ENCODE measurements around the gene CDK8. TPM values are rescaled to one million over a fixed set of nuclear protein-coding genes. Genes with fewer than 3 reads are reported as not detected.

CDK8 gene
- total and polyA plus RNA-seq, 2 donors (not counting 3 experiments of a cell fraction or from before 2014, with no cell fraction given) = 12.2 to 13.3 TPM

DNA sequence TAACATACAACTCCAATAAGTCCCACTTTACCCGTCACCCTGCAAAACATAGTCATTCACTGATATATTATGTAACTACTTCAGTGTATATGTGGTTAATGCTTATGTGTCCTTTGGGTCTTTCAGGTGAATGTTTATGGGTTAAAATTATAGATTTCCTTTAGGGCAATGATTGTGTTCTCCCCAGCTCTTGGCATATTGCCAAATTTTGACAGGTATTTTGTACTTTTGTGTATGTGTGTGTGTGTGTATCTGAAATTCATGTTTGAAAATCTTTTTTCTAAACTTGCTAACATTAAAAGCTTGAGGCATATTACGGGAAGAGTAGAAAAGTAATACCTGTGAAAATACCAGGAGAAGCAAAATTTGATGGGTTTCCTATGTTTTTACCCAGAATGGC, 8.2 kb downstream of the CDK8 start:
- FAIRE-seq (no peak), DNase-seq (ENCODE audit: low read depth, low spot score) (no peak)
- H2AFZ ChIP-seq (ENCODE audit: low read depth, low read length) = no peak overlapping the region
- CTCF ChIA-PET = no interaction called here
- no peaks in the 10 kb centered on the region for H3K4me1 ChIP-seq (ENCODE audit: control insufficient read depth, extremely low read depth, insufficient read depth, low read length)
- H3K27me3 ChIP-seq (ENCODE audit: control insufficient read depth in 2 of 2, insufficient read depth in 2 of 2, low read length in 2 of 2) = no peaks in the 10 kb centered on the region
- H3K36me3 ChIP-seq (ENCODE audit: control insufficient read depth in 2 of 2, extremely low read depth in 1 of 2, insufficient read depth in 2 of 2, low read length in 2 of 2) = no peaks in the 10 kb centered on the region
- H3K4me3 ChIP-seq (replicated peaks in 1 of 3; ENCODE audit: insufficient read depth in 1 of 3, low read depth in 1 of 3, low read length in 3 of 3) = no peak overlapping the region
- H3K9me1 ChIP-seq (replicated peaks; ENCODE audit: control insufficient read depth, extremely low read depth, insufficient read depth, low read length) = no peaks in the 10 kb centered on the region
- no TSS peak for BruUV-seq (replicated peaks)
- H4K20me1 ChIP-seq (replicated peaks; ENCODE audit: control insufficient read depth, extremely low read depth, insufficient read depth, low read length) = peaks cover 15% of the 10 kb centered on the region
- H3K4me2 ChIP-seq (ENCODE audit: insufficient read depth, low read length) = no peak overlapping the region
- dilution Hi-C loops (cut with MboI; ENCODE audit: extremely low pct_ligation_motif_present, low sequenced_read_pairs) = no loop called here
- intact Hi-C loops (cut with micrococcal nuclease) = no loop called here
- H3K9me3 ChIP-seq (replicated peaks; ENCODE audit: control insufficient read depth, insufficient read depth, low read length) = no peaks in the 10 kb centered on the region
- no peak overlapping the region for H3K9ac ChIP-seq (replicated peaks; ENCODE audit: extremely low read depth, insufficient read depth, low read length)
- TF ChIP-seq JUN (IDR thresholded peaks at IDR 0.05; ENCODE audit: borderline replicate concordance, insufficient read depth, insufficient read length, low read depth) (no peak), POLR2A (IDR thresholded peaks at IDR 0.05; ENCODE audit: low read depth, low read length) (no peak), POLR2AphosphoS5 (IDR thresholded peaks at IDR 0.05; ENCODE audit: insufficient read depth, low read depth, low read length) (no peak), EZH2 (IDR thresholded peaks at IDR 0.05; ENCODE audit: borderline replicate concordance, low read depth, low read length, severe bottlenecking) (no peak), GATA2 (IDR thresholded peaks at IDR 0.05; ENCODE audit: insufficient read depth, insufficient read length, low read depth, low read length) (no peak), FOS (IDR thresholded peaks at IDR 0.05; ENCODE audit: borderline replicate concordance, insufficient read depth, low read length) (no peak), MYC (IDR thresholded peaks at IDR 0.05; ENCODE audit: low read depth, low read length) (no peak)
- TF ChIP-seq, protein P1, sequence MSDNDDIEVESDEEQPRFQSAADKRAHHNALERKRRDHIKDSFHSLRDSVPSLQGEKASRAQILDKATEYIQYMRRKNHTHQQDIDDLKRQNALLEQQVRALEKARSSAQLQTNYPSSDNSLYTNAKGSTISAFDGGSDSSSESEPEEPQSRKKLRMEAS (IDR thresholded peaks at IDR 0.05; ENCODE audit: insufficient read depth, insufficient read length) = no peak
- TF ChIP-seq, protein P2, sequence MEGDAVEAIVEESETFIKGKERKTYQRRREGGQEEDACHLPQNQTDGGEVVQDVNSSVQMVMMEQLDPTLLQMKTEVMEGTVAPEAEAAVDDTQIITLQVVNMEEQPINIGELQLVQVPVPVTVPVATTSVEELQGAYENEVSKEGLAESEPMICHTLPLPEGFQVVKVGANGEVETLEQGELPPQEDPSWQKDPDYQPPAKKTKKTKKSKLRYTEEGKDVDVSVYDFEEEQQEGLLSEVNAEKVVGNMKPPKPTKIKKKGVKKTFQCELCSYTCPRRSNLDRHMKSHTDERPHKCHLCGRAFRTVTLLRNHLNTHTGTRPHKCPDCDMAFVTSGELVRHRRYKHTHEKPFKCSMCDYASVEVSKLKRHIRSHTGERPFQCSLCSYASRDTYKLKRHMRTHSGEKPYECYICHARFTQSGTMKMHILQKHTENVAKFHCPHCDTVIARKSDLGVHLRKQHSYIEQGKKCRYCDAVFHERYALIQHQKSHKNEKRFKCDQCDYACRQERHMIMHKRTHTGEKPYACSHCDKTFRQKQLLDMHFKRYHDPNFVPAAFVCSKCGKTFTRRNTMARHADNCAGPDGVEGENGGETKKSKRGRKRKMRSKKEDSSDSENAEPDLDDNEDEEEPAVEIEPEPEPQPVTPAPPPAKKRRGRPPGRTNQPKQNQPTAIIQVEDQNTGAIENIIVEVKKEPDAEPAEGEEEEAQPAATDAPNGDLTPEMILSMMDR (IDR thresholded peaks at IDR 0.05; ENCODE audit: extremely low read depth in 1 of 2, insufficient read depth in 1 of 2, low read depth in 1 of 2, low read length in 2 of 2) = no peak
- H3K27ac ChIP-seq (ENCODE audit: insufficient read depth, low read depth, low read length) = no peak overlapping the region
- peaks cover 63% of the 10 kb centered on the region for H3K79me2 ChIP-seq (ENCODE audit: control insufficient read depth, insufficient read depth, low read length)
- POLR2A ChIA-PET = no interaction called here
